ENCODE data around the gene PPP1R9B.

Gene PPP1R9B

GRCh38 chr17:50173335-50173941 is 23.0 kb upstream of the PPP1R9B start:
- DNase-seq (ENCODE audit: low read depth in 2 of 2): no peak

GRCh38 chr17:50172936-50173334 is 22.5 kb upstream of the PPP1R9B start:
- DNase-seq (ENCODE audit: low read depth in 2 of 2): no peak

- no peak for DNase-seq (ENCODE audit: low read depth in 2 of 2)
Observed at GRCh38 chr17:50172130-50172529, 21.7 kb upstream of the PPP1R9B start.

GRCh38 chr17:50171371-50172071 is 21.0 kb upstream of the PPP1R9B start:
- no peak for DNase-seq (ENCODE audit: low read depth in 2 of 2)

- DNase-seq (ENCODE audit: low read depth in 2 of 2): no peak
Observed at GRCh38 chr17:50170662-50171370, 20.3 kb upstream of the PPP1R9B start.

- no peak for DNase-seq (ENCODE audit: low read depth in 2 of 2)
Observed at GRCh38 chr17:50169881-50170459, 19.5 kb upstream of the PPP1R9B start.

GRCh38 chr17:50169121-50169764 is 18.8 kb upstream of the PPP1R9B start:
- DNase-seq (ENCODE audit: low read depth in 2 of 2): no peak

GRCh38 chr17:50168319-50168718 is 17.8 kb upstream of the PPP1R9B start:
- DNase-seq (ENCODE audit: low read depth in 2 of 2): no peak

GRCh38 chr17:50167371-50167770 is 16.9 kb upstream of the PPP1R9B start:
- no peak for DNase-seq (ENCODE audit: low read depth in 2 of 2)

- no peak for DNase-seq (ENCODE audit: low read depth in 2 of 2)
Observed at GRCh38 chr17:50166518-50167181, 16.2 kb upstream of the PPP1R9B start.

- no peak for DNase-seq (ENCODE audit: low read depth in 2 of 2)
Observed at GRCh38 chr17:50165867-50166517, 15.5 kb upstream of the PPP1R9B start, which contains the start of gene SGCA. Gene SGCA, plus strand, starts transcription at chr17:50166005. Its CDS starts 36 bp downstream, at chr17:50166041.

- no peak for DNase-seq (ENCODE audit: low read depth in 2 of 2)
Observed at GRCh38 chr17:50165466-50165865, 15.0 kb upstream of the PPP1R9B start.

GRCh38 chr17:50165066-50165465 is 14.6 kb upstream of the PPP1R9B start:
- DNase-seq (ENCODE audit: low read depth in 2 of 2): no peak

GRCh38 chr17:50164697-50164988 is 14.2 kb upstream of the PPP1R9B start:
- no peak for DNase-seq (ENCODE audit: low read depth in 2 of 2)

- no peak for DNase-seq (ENCODE audit: low read depth in 2 of 2)
Observed at GRCh38 chr17:50163843-50164696, 13.6 kb upstream of the PPP1R9B start.

- no peak for DNase-seq (ENCODE audit: low read depth in 2 of 2)
Observed at GRCh38 chr17:50162466-50163254, 12.2 kb upstream of the PPP1R9B start.

- DNase-seq (ENCODE audit: low read depth in 2 of 2): no peak
Observed at GRCh38 chr17:50161911-50162288, 11.4 kb upstream of the PPP1R9B start.

- DNase-seq (ENCODE audit: low read depth in 2 of 2): peak; percentile 86 to 90
Observed at GRCh38 chr17:50161023-50161910, 10.8 kb upstream of the PPP1R9B start.
